ENCODE results near the gene HS1BP3. TPM values are rescaled to one million over a fixed set of nuclear protein-coding genes. Genes with fewer than 3 reads are reported as not detected.

The HS1BP3 gene
- total and polyA plus RNA-seq, 2 of the 13 experiments (the other 11 are each of a cell fraction or from before 2014, with no cell fraction given), result 15.2 to 22.0 TPM

- no peak for TF ChIP-seq ZNF558 (CRISPR knock-in tag; IDR thresholded peaks at IDR 0.05; ENCODE audit: borderline replicate concordance)
- no peak for TF ChIP-seq NFIB (CRISPR knock-in tag; IDR thresholded peaks at IDR 0.05; ENCODE audit: borderline replicate concordance)
- TF ChIP-seq PHF5A (CRISPR knock-in tag; IDR thresholded peaks at IDR 0.05; ENCODE audit: low read depth, unreplicated experiment), result peak; percentile 58
- no peak for TF ChIP-seq ZNF432 (CRISPR knock-in tag; IDR thresholded peaks at IDR 0.05; ENCODE audit: borderline replicate concordance)
- peak; percentile 66; the same call in 1 of the 2 replicates for TF ChIP-seq MYC (CRISPR knock-in tag; IDR thresholded peaks at IDR 0.05; ENCODE audit: borderline replicate concordance)
- no peak for TF ChIP-seq PHB2 (IDR thresholded peaks at IDR 0.05; ENCODE audit: partially characterized antibody)
- TF ChIP-seq CEBPB (IDR thresholded peaks at IDR 0.05; ENCODE audit: borderline replicate concordance, low read depth, low read length), result no peak
- TF ChIP-seq ZSCAN31 (CRISPR knock-in tag; IDR thresholded peaks at IDR 0.05; ENCODE audit: low read depth), result peak; percentile 24; the same call in 1 of the 2 replicates
- TF ChIP-seq ZUFSP (CRISPR knock-in tag; IDR thresholded peaks at IDR 0.05; ENCODE audit: borderline replicate concordance), result no peak
- no peak for TF ChIP-seq ZNF878 (CRISPR knock-in tag; IDR thresholded peaks at IDR 0.05)
- no peak for TF ChIP-seq TEF (CRISPR knock-in tag; IDR thresholded peaks at IDR 0.05)
- TF ChIP-seq GABPA (IDR thresholded peaks at IDR 0.05; ENCODE audit: low read depth, low read length), result no peak
- TF ChIP-seq GABPA (CRISPR knock-in tag; IDR thresholded peaks at IDR 0.05; ENCODE audit: low read depth), result no peak
- TF ChIP-seq BCL6 (CRISPR knock-in tag; IDR thresholded peaks at IDR 0.05), result peak; percentile 72
- TF ChIP-seq TCF12 (IDR thresholded peaks at IDR 0.05), result no peak
- TF ChIP-seq TCF12 (CRISPR knock-in tag; IDR thresholded peaks at IDR 0.05), result no peak
- TF ChIP-seq ZNF724P (CRISPR knock-in tag; IDR thresholded peaks at IDR 0.05; ENCODE audit: borderline replicate concordance), result no peak
- TF ChIP-seq SMC3 (IDR thresholded peaks at IDR 0.05; ENCODE audit: low read length), result peak; percentile 95; the same call in 1 of the 2 replicates
- TF ChIP-seq SP140L (CRISPR knock-in tag; IDR thresholded peaks at IDR 0.05; ENCODE audit: borderline replicate concordance), result no peak
- TF ChIP-seq MLLT10 (CRISPR knock-in tag; IDR thresholded peaks at IDR 0.05), result no peak
- TF ChIP-seq HINFP (CRISPR knock-in tag; IDR thresholded peaks at IDR 0.05; ENCODE audit: low read depth), result peak; percentile 33; the same call in 1 of the 2 replicates
- no peak for TF ChIP-seq ZNF10 (CRISPR knock-in tag; IDR thresholded peaks at IDR 0.05; ENCODE audit: borderline replicate concordance, low read depth)
- peak; percentile 66; the same call in 1 of the 2 replicates for TF ChIP-seq MXD3 (CRISPR knock-in tag; IDR thresholded peaks at IDR 0.05)
These were observed 15.0 kb downstream of the HS1BP3 start (continued) for GRCh38 chr2:20635675-20636584.

Measured in HepG2 (cell line).